Measurements from ENCODE around the gene PAK4.

DNA sequence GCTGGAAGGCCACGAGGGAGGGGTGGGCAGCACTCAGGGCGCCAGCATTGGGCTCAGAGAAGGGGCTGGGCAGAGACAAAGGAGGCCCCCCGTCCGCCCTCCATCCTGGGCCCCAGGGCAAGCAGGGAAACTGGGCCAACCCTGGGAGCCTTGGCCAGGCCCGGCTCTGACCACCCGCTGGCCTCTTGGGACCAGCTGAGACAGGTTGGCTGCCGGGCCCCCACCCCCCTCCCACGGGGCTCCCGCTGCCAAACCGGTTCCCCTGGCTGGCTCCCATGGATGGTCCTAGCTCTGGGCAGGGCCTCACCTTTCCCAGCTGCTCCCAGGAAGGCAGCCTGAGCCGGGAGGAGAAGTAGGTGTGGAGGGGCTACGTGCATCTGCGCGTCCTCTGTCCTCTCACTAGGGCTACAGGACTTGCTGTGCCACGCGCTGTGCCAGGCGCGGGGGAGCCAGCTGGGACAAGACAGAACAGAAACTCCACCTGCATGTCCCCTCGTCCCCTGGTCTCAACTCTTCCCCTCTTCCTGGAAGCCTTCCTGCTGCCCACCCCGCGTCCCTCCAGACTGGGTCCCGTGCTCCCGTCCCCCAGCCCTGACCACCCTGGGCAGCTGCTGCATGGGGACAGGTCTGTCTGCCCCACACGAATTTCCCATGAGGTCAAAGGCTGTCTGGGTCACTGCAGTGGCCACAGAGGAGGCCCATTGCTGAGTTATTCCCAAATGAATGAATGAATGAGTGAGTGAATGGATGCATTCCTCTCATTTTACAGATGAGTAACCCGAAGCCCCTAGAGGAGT, 42.1 kb downstream of the PAK4 start:
- no peak for TF ChIP-seq POLR2A (IDR thresholded peaks at IDR 0.05)
- TF ChIP-seq, protein P1, sequence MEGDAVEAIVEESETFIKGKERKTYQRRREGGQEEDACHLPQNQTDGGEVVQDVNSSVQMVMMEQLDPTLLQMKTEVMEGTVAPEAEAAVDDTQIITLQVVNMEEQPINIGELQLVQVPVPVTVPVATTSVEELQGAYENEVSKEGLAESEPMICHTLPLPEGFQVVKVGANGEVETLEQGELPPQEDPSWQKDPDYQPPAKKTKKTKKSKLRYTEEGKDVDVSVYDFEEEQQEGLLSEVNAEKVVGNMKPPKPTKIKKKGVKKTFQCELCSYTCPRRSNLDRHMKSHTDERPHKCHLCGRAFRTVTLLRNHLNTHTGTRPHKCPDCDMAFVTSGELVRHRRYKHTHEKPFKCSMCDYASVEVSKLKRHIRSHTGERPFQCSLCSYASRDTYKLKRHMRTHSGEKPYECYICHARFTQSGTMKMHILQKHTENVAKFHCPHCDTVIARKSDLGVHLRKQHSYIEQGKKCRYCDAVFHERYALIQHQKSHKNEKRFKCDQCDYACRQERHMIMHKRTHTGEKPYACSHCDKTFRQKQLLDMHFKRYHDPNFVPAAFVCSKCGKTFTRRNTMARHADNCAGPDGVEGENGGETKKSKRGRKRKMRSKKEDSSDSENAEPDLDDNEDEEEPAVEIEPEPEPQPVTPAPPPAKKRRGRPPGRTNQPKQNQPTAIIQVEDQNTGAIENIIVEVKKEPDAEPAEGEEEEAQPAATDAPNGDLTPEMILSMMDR (IDR thresholded peaks at IDR 0.05), result no peak
